ENCODE data around the gene MRPL47. TPM values are rescaled to one million over a fixed set of nuclear protein-coding genes. Genes with fewer than 3 reads are reported as not detected.

Gene MRPL47
- total and polyA plus RNA-seq, 2 donors from 2014 or later, result 26.2 to 86.2 TPM

GRCh38 chr3:179622023-179622422 is 17.6 kb upstream of the MRPL47 start:
- Histone ChIP-seq H3K4me3 (ENCODE audit: low read length in 3 of 3) (no peak overlapping the region), H3K9me3 (ENCODE audit: control insufficient read depth in 2 of 3, insufficient read depth in 1 of 3, low read length in 3 of 3) (no peaks in the 10 kb centered on the region), H3K9ac (ENCODE audit: low read length in 3 of 3) (no peak overlapping the region), H3K36me3 (ENCODE audit: control insufficient read depth in 2 of 3, insufficient read depth in 3 of 3, low read length in 3 of 3) (peaks cover 2 to 29% (median 9%) of the 10 kb centered on the region in 3 donors), H3K27ac (ENCODE audit: low read depth in 2 of 2, low read length in 2 of 2) (no peak overlapping the region), H3K27me3 (ENCODE audit: control insufficient read depth, insufficient read depth, low read length) (no peaks in the 10 kb centered on the region), H3K4me1 (ENCODE audit: control insufficient read depth in 2 of 3, insufficient read depth in 2 of 3, low read depth in 1 of 3, low read length in 3 of 3) (no peaks in the 10 kb centered on the region)
- TF ChIP-seq, protein P1, sequence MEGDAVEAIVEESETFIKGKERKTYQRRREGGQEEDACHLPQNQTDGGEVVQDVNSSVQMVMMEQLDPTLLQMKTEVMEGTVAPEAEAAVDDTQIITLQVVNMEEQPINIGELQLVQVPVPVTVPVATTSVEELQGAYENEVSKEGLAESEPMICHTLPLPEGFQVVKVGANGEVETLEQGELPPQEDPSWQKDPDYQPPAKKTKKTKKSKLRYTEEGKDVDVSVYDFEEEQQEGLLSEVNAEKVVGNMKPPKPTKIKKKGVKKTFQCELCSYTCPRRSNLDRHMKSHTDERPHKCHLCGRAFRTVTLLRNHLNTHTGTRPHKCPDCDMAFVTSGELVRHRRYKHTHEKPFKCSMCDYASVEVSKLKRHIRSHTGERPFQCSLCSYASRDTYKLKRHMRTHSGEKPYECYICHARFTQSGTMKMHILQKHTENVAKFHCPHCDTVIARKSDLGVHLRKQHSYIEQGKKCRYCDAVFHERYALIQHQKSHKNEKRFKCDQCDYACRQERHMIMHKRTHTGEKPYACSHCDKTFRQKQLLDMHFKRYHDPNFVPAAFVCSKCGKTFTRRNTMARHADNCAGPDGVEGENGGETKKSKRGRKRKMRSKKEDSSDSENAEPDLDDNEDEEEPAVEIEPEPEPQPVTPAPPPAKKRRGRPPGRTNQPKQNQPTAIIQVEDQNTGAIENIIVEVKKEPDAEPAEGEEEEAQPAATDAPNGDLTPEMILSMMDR (IDR thresholded peaks at IDR 0.05; ENCODE audit: borderline replicate concordance, extremely low read depth, insufficient read depth), result no peak
- FAIRE-seq, result no peak
- no peak for DNase-seq
- intact Hi-C loops (cut with DNase I), result no loop called here

DNA sequence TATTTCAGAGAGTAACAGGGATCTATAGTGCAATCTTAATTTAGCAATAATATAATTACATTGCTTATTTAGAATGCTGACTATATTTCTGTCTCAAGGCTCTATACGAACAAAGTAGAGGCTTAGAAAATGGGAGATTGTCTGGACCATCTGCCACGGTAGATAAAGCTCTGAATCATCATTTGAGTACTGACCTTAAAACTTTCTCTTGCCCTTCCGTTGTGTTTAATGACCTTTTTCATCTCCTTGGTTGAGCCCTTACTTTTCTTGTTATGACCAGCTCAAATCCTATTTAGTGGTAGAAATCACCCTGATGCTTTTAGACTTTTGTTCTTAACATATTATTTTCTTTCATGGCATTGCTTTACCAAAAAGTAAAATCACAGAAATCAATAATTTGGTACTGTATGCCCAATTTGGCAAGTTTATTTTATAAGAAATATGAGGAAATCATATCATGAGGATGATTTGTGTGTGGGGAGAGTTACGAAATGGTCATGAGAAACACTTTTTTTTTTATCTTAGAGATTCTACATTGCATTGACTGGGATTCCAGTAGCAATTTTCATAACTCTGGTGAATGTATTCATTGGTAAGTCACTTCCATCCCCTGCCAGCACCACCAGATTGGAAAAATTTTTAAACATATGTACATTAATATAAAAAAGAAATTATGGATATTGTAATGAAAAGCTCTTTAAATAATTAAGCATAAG is 11.2 kb upstream of the MRPL47 start:
- no peak for FAIRE-seq
- intact Hi-C loops (cut with DNase I), result no loop called here

DNA sequence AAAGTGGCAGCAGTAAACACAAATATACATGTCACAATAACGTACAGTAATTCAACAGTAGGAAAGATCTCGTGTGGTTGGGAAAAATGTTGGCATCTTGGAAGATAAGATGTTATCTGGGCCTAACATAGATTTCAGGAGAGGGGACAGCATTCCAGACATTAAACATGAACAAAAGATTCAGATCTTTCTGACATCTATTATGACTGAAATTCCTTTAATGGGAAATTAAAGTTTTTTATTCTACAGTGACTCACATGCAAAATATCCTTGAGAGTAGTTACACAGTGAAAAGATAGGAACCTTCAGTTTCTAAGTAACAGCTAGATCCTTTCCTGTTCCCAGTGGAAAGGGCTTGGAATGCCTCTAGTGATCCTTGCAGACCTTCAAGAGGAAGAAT is 9.4 kb upstream of the MRPL47 start:
- Histone ChIP-seq H3K9ac (ENCODE audit: low read length in 3 of 3) (no peak overlapping the region), H3K4me1 (ENCODE audit: control insufficient read depth in 2 of 3, insufficient read depth in 2 of 3, low read depth in 1 of 3, low read length in 3 of 3) (no peaks in the 10 kb centered on the region), H3K27ac (ENCODE audit: low read depth in 2 of 2, low read length in 2 of 2) (no peak overlapping the region), H3K27me3 (ENCODE audit: control insufficient read depth, insufficient read depth, low read length) (no peaks in the 10 kb centered on the region), H3K4me3 (ENCODE audit: low read length in 3 of 3) (no peak overlapping the region), H3K36me3 (ENCODE audit: control insufficient read depth in 2 of 3, insufficient read depth in 3 of 3, low read length in 3 of 3) (peaks cover 2 to 20% (median 2%) of the 10 kb centered on the region in 3 donors), H3K9me3 (ENCODE audit: control insufficient read depth in 2 of 3, insufficient read depth in 1 of 3, low read length in 3 of 3) (no peaks in the 10 kb centered on the region)
- no peak for DNase-seq
- TF ChIP-seq, protein P1 (IDR thresholded peaks at IDR 0.05; ENCODE audit: borderline replicate concordance, extremely low read depth, insufficient read depth), result no peak
- no peak for FAIRE-seq
- intact Hi-C loops (cut with DNase I), result no loop called here

More for the DNA sequence above, 11.2 kb upstream of the MRPL47 start:
- H3K36me3 ChIP-seq (ENCODE audit: control insufficient read depth in 2 of 3, insufficient read depth in 3 of 3, low read length in 3 of 3), result peaks cover 2 to 20% (median 4%) of the 10 kb centered on the region in 3 donors
- TF ChIP-seq, protein P1 (IDR thresholded peaks at IDR 0.05; ENCODE audit: borderline replicate concordance, extremely low read depth, insufficient read depth), result no peak
- no peak overlapping the region for H3K27ac ChIP-seq (ENCODE audit: low read depth in 2 of 2, low read length in 2 of 2)
- no peak for DNase-seq
- H3K9me3 ChIP-seq (ENCODE audit: control insufficient read depth in 2 of 3, insufficient read depth in 1 of 3, low read length in 3 of 3), result no peaks in the 10 kb centered on the region
- H3K9ac ChIP-seq (ENCODE audit: low read length in 3 of 3), result no peak overlapping the region
- no peaks in the 10 kb centered on the region for H3K27me3 ChIP-seq (ENCODE audit: control insufficient read depth, insufficient read depth, low read length)
- no peaks in the 10 kb centered on the region for H3K4me1 ChIP-seq (ENCODE audit: control insufficient read depth in 2 of 3, insufficient read depth in 2 of 3, low read depth in 1 of 3, low read length in 3 of 3)
- H3K4me3 ChIP-seq (ENCODE audit: low read length in 3 of 3), result no peak overlapping the region
